ENCODE measurements around the gene GPR42.

The GPR42 gene

DNA sequence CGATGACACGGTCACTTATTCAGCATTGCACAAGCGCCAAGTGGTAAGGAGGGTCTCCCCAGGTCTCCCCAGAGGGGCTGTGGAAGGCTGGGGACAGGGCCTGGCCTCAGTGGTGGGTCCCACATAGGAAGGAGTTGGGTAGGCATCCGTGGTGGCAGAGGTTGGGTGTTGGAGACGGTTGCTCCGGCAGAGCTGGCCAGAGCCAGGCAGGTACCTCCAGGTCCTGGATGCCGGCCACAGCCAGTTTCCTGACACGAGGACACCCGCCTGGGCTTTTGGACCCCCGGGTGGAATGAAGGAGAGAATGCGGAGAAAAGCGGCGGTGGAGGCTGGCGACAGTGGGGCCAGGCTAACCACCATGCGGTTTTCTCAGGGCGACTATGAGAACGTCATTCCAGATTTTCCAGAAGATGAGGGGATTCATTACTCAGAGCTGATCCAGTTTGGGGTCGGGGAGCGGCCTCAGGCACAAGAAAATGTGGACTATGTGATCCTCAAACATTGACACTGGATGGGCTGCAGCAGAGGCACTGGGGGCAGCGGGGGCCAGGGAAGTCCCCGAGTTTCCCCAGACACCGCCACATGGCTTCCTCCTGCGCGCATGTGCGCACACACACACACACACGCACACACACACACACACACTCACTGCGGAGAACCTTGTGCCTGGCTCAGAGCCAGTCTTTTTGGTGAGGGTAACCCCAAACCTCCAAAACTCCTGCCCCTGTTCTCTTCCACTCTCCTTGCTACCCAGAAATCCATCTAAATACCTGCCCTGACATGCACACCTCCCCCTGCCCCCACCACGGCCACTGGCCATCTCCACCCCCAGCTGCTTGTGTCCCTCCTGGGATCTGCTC is 24.4 kb upstream of the GPR42 start:
- no peak overlapping the region for H3K4me3 ChIP-seq (ENCODE audit: control insufficient read depth, low read depth, low read length)
- TF ChIP-seq, protein P1, sequence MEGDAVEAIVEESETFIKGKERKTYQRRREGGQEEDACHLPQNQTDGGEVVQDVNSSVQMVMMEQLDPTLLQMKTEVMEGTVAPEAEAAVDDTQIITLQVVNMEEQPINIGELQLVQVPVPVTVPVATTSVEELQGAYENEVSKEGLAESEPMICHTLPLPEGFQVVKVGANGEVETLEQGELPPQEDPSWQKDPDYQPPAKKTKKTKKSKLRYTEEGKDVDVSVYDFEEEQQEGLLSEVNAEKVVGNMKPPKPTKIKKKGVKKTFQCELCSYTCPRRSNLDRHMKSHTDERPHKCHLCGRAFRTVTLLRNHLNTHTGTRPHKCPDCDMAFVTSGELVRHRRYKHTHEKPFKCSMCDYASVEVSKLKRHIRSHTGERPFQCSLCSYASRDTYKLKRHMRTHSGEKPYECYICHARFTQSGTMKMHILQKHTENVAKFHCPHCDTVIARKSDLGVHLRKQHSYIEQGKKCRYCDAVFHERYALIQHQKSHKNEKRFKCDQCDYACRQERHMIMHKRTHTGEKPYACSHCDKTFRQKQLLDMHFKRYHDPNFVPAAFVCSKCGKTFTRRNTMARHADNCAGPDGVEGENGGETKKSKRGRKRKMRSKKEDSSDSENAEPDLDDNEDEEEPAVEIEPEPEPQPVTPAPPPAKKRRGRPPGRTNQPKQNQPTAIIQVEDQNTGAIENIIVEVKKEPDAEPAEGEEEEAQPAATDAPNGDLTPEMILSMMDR (IDR thresholded peaks at IDR 0.05; ENCODE audit: control insufficient read depth, insufficient read depth, low read depth, low read length, missing control alignments): no peak
- no peak for DNase-seq (ENCODE audit: low read depth)

DNA sequence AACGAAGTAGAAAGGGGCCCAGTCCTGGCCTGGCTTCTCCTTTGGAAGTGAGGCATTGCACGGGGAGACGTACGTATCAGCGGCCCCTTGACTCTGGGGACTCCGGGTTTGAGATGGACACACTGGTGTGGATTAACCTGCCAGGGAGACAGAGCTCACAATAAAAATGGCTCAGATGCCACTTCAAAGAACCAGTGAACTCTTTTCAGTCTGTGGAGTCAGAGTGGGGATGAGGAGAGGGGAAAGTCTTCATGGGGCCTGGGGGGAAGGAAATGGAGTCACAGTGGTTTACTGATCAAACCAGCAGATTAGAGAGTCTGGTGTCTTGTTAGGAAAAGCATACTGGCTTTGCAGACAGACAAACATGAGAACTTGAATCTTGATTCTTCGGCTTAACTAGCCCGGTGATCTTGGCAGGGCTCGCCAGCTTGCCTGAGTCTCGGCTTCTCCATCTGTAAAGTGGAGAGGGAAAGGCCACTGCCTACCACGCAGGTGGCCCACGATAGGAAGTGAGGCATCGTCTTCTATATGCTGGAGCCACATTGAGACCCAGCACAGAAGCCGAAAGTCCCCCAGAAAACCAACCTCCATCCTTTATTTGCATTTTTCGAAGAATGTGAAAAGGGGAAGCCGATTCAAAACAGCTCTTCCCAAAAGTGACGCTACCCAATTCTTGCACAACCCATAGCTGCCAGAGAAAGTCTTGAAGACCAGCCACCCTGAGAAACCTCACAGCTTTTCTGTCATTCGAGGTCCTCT is 23.5 kb upstream of the GPR42 start, which contains the start of gene FFAR1:
TSS of gene FFAR1 (plus strand) at position 732 of the 759 bp plus-strand sequence. CDS start 3,650 bp downstream, outside the sequence.
- DNase-seq (ENCODE audit: low read depth): no peak
- TF ChIP-seq, protein P1 (IDR thresholded peaks at IDR 0.05; ENCODE audit: control insufficient read depth, insufficient read depth, low read depth, low read length, missing control alignments): no peak
- H3K4me3 ChIP-seq (ENCODE audit: control insufficient read depth, low read depth, low read length): no peak within 1 kb of the TSS

GRCh38 chr19:35347930-35348298 is 23.0 kb upstream of the GPR42 start:
- no peak for DNase-seq (ENCODE audit: low read depth)
- no peak overlapping the region for H3K4me3 ChIP-seq (ENCODE audit: control insufficient read depth, low read depth, low read length)
- TF ChIP-seq, protein P1 (IDR thresholded peaks at IDR 0.05; ENCODE audit: control insufficient read depth, insufficient read depth, low read depth, low read length, missing control alignments): no peak

DNA sequence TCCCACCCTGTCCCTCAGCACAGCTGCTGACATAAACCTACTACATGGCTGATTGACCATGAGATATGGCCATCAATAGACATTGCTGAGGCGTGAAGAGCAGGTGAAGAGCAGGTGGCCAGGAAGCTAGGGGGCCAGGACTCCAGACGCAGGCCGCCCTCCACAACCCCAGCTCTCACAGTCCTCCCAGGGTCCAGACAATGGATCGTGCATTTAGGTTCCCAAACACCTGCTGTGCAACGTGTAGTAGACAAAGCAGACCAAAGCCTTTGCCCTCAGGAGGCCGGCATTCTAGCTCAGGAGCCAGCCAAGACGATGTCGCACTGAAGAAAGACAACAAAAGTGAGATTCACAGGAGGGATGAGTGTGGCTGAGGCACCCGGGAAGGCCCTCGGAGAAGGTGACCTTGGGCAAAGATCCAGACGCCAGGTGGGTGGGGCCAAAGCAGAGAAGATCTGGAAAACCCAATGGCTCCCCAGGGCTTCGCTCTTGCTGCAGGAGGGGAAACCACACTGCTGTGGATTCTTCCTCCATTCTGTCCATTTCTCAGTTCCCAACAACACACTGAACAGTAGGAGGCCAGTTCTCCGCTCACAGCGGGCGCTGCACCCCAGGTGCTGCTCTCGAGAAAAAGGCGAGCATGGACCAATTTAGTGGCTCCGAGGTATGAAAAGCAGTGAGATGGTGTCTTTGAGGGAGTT is 21.8 kb upstream of the GPR42 start:
- no peak for DNase-seq (ENCODE audit: low read depth)
- TF ChIP-seq, protein P1 (IDR thresholded peaks at IDR 0.05; ENCODE audit: control insufficient read depth, insufficient read depth, low read depth, low read length, missing control alignments): no peak
- H3K4me3 ChIP-seq (ENCODE audit: control insufficient read depth, low read depth, low read length): no peak overlapping the region

DNA sequence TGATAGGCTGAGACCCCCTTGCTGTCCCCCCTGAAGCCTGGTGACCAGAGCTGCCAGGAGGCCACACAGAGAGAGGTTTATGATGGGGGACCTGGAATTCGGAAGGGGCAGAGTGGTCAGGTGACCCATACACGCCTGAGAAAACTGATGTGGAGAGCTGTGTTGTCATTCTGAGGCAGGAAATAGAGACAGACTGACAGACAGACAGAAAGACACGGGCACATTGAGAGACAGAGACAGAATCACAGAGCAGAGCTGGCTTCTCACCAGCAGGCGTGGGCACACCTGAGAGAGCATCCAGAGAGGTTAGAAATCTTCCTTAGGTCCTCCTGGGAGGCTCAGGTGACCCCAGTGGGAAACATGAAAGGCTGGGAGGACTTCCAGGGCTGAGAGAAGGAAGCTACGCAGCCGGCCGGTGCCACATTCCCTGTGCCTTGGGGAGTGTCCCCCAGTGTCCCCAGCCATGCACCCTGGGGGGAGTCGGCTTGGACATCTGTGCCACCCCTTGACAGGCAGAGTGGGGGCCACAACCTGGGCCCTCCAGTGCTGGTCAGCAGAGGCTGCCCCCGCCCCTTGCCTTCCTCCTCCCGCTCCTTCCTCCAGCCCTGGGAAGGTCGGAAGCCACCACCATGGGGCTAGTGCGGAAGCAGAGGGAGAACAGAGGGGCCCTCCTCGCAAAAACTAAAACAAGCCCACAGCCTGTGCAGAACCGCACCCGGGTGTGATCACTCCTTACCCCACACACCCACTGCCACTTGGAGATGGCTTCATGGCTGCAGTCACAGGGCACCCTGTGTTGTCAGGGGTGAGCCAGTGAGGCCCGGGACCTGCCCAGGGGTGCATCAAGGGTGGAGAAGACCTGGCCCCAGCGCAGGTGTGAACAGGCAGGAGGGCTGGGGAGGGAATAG is 21.0 kb upstream of the GPR42 start:
- no peak overlapping the region for H3K4me3 ChIP-seq (ENCODE audit: control insufficient read depth, low read depth, low read length)
- TF ChIP-seq, protein P1 (IDR thresholded peaks at IDR 0.05; ENCODE audit: control insufficient read depth, insufficient read depth, low read depth, low read length, missing control alignments): no peak
- DNase-seq (ENCODE audit: low read depth): no peak
